ENCODE results near the gene ZFAND2B.
"Not testable (repeated sequence)": the region's sequence is repeated elsewhere in the genome, so short reads cannot be mapped to it uniquely, and the experiment has no call there.

Gene ZFAND2B

DNA sequence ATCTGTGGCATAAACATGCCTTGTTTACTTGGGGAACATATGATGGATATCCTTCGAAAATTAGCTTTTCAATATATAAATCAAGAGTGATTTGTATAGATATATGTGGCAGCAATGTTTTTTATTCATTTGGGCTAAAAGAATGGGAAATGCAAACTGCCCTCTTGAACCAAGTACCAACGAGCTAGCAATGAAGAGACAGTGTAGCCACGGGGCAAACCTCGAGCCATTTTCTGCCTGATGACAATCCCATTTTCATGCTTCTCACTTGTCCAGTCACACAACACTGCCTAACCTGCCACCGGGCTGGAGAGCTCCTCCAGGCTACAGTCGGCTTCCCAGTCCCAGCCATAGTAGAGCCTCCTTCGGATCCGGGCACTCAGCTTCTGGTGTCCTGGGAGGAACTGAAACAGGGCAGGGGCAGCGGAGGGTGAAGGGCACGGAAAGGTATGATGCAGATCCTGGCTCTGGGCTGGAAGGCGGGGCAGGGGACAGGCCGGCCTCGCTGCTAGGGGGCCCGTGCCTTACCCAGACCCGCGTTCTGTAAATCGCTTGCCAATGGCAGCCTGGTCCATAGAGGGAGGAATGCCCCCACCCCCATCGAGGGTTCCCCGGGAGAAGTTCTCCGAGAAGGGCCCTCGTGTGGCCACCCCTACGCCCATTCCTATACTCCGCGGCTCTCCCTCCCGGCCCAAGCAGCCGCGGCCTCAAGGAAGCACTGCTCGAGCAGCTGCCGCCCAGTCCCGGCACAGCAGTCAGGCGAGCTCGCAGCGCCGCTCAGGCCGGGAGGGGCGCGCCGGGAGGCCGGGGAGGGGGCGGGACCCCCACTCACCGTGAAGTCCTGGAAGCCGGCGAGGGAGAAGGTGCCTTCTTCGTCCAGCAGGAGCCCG is 30.4 kb upstream of the ZFAND2B start:
- no peak for DNase-seq (ENCODE audit: low read depth in 2 of 2, low spot score in 1 of 2)

DNA sequence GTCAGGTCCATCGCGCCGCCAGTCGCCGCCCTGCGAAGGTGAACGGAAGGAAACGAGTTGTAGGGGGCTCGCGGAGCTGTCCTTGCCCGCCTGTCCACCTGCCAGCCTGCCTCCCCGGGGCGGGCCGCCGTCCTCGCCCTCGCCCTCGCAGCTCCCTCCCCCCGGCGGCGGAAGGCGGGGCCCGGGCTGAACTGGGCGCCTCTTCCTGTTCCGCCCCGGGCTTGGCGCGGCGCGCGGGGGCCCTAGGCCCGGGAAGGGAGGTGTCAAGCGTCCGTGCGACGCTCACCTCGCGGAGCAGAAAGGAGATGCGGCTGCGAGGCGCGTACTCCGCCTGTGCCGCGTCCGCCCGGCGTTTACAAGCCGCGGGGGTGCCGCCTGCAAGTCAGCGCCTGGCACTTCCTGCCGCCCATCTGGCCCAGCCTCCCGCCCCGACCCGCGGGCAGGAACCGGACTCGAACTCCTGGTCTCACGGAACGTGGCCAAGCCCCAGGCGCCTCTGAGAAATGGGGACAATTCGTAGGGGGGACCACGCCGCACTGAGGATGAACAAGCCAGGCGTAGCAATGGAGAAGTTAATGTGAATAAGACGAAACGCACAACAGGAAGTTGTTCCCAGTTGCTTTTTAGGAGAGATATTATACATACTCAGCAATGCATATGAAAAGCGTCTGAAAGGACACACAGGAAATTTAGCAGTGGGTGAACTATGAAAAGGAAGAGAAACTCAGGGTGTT is 29.6 kb upstream of the ZFAND2B start, which contains the start of gene CNPPD1:
TSS of gene CNPPD1 (minus strand) at position 108 of the 734 bp plus-strand sequence. CDS start at position 11, 97 bp downstream.
- peak; percentile 56 to 77 for DNase-seq (ENCODE audit: low read depth in 2 of 2, low spot score in 1 of 2)

DNA sequence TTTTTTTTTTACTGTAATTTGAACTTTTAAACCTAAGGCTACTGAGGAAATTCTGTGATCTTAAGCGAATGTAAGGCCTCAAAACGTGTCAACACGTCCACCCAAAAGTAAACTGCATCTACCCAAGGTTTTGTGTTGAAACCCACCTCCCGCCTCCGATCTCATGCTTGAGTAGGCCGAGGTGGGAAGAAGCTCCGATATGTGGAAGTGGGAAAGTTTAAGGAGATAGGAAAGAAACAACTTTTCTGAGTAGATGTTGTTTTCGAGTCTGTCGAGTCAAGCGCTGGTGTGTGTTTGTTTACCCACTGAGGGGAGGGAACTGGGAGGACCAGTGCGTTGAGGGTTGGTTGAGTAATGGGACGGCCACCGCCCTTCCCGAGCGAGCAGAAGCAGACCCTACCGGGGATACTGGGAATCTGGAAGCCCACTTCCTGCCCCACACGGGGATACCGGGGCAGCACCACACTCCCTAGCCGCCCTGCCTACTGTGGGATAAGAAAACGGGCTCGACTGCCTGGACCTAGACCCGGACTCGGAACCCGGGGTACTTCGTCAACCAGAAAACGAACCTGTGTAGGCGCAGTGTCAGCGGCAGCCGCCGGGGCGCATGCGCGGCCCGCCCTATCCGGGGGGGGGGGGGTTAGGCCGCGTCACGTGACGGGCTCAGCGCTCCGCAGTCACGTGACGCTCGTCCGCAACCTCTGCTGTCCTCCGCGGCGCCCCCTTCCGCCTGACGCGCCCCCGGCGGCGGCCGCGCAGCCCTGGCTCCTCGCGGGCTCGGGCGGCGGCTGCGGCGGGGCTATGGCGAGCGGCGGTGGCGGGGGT is 28.8 kb upstream of the ZFAND2B start, which contains the start of gene RETREG2:
TSS of gene RETREG2 (plus strand) at position 724 of the 825 bp plus-strand sequence. CDS start at position 802, 78 bp downstream.
- DNase-seq (ENCODE audit: low read depth in 2 of 2, low spot score in 1 of 2): peak; percentile 56 to 63

DNA sequence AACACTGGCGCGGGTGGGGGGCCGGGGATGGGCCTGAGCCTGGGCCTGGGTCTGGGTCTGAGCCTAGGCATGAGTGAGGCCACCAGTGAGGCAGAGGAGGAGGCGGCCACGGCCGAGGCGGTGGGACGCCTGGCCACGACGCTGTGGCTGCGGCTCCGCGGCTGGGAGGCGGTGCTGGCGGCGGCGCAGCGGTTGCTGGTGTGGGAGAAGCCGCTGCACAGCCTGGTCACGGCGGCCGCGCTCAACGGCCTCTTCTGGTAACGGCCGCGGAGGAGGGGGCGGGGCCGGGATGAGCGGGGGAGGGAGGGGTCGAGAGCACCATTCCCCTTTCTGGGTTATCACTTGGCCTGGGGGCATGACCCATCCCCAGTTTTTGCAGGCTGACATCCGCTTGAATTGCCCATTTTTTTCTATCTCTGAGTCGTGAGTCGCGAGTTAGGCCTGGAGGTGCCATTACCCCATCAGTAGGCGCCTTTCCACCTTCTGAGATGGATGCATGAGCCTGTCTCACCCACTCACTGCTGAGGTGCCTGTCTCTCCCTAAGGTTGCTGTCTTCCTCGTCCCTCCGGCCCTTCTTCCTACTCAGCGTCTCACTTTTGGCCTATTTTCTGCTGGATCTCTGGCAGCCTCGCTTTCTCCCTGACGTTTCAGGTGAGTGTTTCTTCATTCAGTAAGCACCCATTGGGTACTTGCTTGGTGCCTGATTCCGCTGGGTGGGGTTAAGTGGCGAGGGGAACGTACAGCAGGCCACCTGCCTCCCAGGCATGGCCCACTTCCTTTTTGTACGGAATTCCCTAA is 28.0 kb upstream of the ZFAND2B start:
- no peak for DNase-seq (ENCODE audit: low read depth in 2 of 2, low spot score in 1 of 2)

DNA sequence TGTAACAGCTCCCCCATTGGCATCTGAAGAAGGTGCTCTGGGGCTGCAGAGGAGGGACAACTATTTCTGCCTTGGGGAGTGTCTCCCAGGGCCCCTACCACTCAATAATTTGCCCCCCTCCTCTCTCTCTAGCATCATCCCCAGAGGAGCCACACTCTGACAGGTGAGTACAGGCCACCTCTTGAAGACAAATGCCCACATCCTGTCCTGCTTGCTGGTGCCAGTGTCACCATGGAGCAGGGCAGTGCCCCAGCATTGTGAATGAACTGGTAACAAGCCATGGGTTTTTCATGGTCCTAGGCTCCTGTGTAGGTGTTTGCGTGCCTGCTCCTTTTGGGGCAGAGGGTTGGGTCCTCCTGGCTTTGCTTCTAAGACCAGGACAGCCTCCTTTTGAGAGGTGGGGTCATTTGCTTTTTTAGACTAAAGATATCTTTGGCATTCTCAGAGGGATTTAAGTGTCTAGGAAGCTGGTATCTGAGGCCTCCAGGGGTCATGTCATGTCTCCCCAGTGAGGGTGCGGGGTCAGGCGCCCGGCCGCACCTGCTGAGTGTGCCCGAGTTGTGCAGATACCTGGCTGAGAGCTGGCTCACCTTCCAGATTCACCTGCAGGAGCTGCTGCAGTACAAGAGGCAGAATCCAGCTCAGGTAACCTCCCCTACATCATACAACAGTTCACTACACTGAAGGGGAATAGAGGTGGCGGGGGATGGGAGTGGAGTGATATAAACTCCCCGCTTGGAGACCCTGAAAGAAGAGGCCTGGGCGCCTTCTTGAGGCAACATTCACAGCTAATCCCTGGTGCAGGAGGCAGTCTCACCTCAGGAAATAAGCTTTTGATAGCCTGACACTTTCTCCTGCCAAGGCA is 26.7 kb upstream of the ZFAND2B start:
- DNase-seq (ENCODE audit: low read depth in 2 of 2, low spot score in 1 of 2): no peak

DNA sequence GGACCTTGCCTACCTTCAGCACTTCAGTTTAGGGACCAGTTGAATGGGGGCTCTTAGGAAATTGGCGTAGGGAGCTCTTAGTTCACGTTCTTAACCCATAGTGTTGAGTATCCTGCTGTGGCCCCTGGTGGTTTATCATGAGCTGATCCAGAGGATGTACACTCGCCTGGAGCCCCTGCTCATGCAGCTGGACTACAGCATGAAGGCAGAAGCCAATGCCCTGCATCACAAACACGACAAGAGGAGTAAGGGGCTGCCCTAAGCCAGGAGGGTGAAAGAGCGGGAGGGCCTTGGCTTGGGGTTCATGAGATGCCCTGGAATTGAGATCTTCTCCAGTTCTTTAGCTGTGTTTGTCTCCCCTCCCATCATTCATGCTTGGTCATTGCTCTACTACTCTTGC is 25.6 kb upstream of the ZFAND2B start:
- no peak for DNase-seq (ENCODE audit: low read depth in 2 of 2, low spot score in 1 of 2)

DNA sequence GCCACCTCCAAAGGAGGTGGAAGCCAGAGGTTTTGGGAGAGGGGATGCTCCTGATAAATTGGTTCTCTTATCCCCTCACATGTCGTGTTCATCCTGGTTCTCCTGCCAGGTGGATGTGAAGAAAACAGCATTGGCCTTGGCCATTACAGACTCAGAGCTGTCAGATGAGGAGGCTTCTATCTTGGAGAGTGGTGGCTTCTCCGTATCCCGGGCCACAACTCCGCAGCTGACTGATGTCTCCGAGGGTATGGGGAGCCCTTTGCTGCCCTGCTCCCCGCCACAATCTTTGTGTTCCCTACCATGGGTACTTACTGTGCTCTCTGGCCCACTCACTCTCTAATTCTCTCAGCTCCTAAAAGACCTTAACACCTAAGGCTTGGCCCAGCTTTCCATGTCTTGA is 25.1 kb upstream of the ZFAND2B start:
- DNase-seq (ENCODE audit: low read depth in 2 of 2, low spot score in 1 of 2): no peak

DNA sequence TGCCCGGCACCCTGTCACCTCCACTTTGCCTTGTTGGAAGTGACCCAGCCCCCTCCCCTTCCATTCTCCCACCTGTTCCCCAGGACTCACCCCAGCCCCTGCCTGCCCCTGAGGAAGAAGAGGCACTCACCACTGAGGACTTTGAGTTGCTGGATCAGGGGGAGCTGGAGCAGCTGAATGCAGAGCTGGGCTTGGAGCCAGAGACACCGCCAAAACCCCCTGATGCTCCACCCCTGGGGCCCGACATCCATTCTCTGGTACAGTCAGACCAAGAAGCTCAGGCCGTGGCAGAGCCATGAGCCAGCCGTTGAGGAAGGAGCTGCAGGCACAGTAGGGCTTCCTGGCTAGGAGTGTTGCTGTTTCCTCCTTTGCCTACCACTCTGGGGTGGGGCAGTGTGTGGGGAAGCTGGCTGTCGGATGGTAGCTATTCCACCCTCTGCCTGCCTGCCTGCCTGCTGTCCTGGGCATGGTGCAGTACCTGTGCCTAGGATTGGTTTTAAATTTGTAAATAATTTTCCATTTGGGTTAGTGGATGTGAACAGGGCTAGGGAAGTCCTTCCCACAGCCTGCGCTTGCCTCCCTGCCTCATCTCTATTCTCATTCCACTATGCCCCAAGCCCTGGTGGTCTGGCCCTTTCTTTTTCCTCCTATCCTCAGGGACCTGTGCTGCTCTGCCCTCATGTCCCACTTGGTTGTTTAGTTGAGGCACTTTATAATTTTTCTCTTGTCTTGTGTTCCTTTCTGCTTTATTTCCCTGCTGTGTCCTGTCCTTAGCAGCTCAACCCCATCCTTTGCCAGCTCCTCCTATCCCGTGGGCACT is 24.0 kb upstream of the ZFAND2B start:
- no peak for DNase-seq (ENCODE audit: low read depth in 2 of 2, low spot score in 1 of 2)

DNA sequence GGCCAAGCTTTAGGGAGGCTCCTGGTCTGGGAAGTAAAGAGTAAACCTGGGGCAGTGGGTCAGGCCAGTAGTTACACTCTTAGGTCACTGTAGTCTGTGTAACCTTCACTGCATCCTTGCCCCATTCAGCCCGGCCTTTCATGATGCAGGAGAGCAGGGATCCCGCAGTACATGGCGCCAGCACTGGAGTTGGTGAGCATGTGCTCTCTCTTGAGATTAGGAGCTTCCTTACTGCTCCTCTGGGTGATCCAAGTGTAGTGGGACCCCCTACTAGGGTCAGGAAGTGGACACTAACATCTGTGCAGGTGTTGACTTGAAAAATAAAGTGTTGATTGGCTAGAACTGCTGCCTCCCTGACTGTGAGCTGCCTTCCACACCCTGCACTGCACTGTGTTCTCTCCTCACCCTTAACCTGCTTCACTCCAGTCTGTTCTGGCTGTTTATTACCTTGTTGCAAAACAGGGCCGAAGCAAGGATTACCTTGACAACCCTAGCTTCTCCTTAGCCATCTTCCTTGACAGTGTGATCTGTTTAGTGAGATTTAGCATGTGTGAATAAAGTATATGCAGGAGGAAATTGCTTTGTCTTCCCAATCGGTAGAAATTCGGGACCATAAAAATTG is 23.3 kb upstream of the ZFAND2B start:
- DNase-seq (ENCODE audit: low read depth in 2 of 2, low spot score in 1 of 2): no peak

DNA sequence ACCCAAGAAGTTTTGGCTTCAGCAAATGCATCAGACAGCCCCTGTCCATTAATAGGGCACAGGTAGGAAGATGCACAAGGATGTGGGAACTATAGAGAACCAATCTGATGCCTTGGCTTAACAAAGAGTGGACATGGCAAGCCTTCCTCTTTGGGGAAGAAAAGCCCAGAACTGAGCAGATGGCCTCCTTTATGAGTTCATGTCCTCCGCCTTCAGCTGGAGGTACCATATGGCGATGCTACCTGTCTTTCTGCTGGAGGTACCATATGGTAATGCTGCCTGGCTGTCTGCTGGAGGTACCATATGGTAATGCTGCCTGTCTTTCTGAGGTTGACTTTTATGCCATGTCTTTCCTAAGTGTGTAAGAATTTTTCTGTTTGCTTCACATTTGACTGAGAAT is 22.5 kb upstream of the ZFAND2B start:
- no peak for DNase-seq (ENCODE audit: low read depth in 2 of 2, low spot score in 1 of 2)

DNA sequence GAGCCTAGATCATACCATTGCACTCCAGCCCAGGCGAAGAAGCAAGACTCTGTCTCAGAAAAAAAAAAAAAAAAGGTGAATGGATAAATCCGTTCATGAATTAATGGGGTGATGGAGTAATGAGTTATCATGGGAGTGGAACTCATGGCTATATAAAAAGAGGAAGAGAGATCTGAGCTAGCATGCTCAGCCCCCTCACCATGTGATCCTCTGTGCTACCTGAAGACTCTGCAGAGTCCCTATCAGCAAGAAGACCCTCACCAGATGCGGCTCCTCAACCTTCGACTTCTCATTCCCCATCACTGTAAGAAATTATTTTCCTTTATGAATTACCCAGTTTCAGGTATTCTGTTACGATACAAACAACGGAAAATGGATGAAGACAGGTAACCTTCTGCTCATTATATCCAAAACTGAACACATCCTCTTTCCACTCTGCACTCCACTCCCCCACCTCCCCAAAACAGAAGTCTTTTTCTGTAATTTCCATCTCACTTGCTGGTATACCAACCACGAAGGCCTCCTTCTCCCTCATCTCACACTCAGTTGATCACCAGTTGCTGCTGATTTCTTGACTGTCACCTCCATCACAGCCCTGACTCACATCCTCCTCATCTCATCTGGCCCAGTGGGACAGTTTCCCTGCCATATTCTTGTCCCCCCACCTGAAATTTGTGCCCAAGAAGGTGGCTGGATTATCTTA is 19.7 kb upstream of the ZFAND2B start:
- no peak for DNase-seq (ENCODE audit: low read depth in 2 of 2, low spot score in 1 of 2)

DNA sequence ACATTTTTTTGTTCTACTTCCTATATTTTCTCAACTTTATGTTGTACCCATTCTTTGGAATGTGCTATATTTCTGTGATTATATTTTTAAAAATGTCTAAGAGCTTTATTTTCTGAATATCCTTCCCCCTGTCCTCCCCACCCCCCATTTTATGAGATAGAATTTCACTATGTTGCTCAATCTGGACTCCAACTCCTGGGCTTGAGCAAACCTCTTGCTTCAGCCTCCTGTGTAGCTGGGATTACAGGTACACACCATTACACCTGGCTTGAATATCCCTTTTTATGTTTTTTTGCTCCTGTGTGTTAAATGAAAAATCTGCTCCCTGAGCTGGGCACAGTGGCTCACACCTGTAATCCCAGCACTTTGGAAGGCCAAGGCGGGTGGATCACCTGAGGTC is 9.2 kb upstream of the ZFAND2B start:
- DNase-seq (ENCODE audit: low read depth in 2 of 2, low spot score in 1 of 2): no peak

DNA sequence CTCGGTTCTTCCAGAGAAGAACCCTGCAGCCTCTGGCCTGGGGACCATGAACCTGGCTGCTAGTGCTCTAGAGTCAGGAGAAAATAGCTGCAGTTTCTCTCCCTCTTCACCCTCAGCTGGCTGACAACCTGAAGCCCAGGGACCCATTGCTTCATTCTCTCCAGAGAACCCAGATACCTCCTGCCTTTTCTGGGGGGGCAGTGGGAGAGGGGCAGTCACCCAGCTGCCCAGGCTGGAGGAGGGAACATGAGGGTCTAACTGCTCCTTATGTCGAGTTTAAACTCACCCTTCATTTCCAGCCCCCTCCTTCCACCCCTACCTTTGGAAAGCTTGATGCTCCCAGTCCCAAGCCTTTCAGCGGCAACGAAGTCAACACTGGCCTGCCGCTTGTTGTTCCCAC is 7.6 kb upstream of the ZFAND2B start:
- DNase-seq (ENCODE audit: low read depth in 2 of 2, low spot score in 1 of 2): no peak

DNA sequence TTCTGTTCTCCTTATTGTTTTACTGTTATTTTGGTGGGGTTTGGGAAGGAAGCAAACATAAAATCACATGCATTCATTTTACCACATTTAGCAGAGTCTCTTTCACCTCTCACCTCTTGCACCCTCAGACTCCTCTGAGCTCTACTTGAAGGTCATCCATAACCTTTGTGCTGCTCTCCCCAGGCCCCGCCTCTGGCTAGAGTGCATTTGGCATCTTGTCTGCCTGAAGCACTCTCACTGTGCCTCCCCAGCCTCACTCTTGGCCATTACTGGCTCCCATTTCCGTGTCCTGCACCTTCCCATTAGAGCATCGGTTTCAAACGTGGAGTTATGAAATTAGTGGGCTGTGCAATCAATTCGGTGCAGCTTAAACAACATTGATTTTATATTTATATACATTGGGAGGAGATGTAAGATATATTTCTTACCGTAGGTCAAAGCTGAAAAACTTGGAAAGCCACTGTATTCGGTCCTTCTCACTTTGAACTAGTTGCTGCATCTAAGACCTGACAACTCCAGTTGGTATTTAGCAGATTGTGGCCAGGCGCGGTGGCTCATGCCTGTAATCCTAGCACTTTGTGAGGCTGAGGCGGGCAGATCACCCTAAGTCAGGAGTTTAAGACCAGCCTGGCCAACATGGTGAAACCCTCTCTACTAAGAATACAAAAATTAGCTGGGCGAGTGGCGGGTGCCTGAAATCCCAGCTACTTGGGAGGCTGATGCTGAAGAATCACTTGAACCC is 6.9 kb upstream of the ZFAND2B start:
- DNase-seq (ENCODE audit: low read depth in 2 of 2, low spot score in 1 of 2): no peak

DNA sequence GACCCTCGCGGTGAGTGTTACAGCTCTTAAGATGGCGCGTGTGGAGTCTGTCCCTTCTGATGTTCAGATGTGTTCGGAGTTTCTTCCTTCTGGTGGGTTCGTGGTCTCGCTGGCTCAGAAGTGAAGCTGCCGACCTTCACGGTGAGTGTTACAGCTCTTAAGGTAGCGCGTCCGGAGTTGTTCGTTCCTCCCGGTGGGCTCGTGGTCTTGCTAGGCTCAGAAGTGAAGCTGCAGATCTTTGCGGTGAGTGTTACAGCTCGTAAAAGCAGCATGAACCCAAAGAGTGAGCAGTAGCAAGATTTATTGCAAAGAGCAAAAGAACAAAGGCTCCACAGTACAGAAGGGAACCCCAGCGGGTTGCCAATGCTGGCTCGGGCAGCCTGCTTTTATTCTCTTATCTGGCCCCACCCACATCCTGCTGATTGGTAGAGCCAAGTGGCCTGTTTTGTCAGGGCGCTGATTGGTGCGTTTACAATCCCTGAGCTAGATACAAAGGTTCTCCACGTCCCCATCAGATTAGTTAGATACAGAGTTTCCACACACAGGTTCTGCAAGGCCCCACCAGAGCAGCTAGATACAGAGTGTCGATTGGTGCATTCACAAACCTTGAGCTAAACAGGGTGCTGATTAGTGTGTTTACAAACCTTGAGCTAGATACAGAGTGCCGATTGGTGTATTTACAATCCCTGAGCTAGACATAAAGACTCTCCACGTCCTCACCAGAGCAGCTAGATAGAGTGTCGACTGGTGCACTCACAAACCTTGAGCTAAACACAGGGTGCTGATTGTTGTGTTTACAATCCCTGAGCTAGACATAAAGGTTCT is 5.9 kb upstream of the ZFAND2B start:
- DNase-seq (ENCODE audit: low read depth in 2 of 2, low spot score in 1 of 2): not testable (repeated sequence)

DNA sequence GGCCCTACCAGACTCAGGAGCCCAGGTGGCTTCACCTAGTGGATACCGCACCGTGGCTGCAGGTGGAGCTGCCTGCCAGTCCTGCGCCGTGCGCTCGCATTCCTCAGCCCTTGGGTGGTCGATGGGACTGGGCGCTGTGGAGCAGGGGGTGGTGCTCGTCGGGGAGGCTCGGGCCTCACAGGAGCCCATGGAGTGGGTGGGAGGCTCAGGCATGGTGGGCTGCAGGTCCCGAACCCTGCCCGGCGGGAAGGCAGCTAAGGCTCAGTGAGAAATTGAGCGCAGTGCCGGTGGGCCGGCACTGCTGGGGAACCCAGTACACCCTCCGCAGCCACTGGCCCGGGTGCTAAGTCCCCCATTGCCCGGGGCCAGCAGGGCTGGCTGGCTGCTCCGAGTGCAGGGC is 5.3 kb upstream of the ZFAND2B start:
- not testable (repeated sequence) for DNase-seq (ENCODE audit: low read depth in 2 of 2, low spot score in 1 of 2)
